Activated CD8-positive, alpha-beta memory T cell treated with anti-CD3 and anti-CD28 coated beads, Interleukin-2, amount 50 U/mL, for 1 hour (primary cell): ENCODE measurements around the gene CR1L.
"Not testable (repeated sequence)": the region's sequence is repeated elsewhere in the genome, so short reads cannot be mapped to it uniquely, and the experiment has no call there.

Source experiments
- DNase-seq: peaks from one replicate; pipeline ENCODE4 v3.0.0-alpha.2; 2020; ENCODE audit errors: extremely low read depth

CR1L gene

GRCh38 chr1:207680590-207681388 is 35.9 kb downstream of the CR1L start:
- DNase-seq = not testable (repeated sequence)

- not testable (repeated sequence) for DNase-seq
These were observed 38.0 kb downstream of the CR1L start for GRCh38 chr1:207682872-207683434.

GRCh38 chr1:207690551-207690950 is 45.6 kb downstream of the CR1L start:
- DNase-seq = not testable (repeated sequence)

GRCh38 chr1:207691010-207691409 is 46.1 kb downstream of the CR1L start:
- DNase-seq = no peak

- no peak for DNase-seq
These were observed 46.9 kb downstream of the CR1L start for GRCh38 chr1:207691841-207692240.

- DNase-seq = not testable (repeated sequence)
These were observed 47.4 kb downstream of the CR1L start for GRCh38 chr1:207692291-207692690.

- no peak for DNase-seq
These were observed 51.0 kb downstream of the CR1L start for GRCh38 chr1:207695891-207696290.

GRCh38 chr1:207698822-207699483 is 54.0 kb downstream of the CR1L start:
- DNase-seq = no peak

- DNase-seq = no peak
These were observed 57.4 kb downstream of the CR1L start for GRCh38 chr1:207702317-207702716.

- no peak for DNase-seq
These were observed 58.8 kb downstream of the CR1L start for GRCh38 chr1:207703712-207704111.

- not testable (repeated sequence) for DNase-seq
These were observed 63.1 kb downstream of the CR1L start for GRCh38 chr1:207708004-207708403.

GRCh38 chr1:207711285-207711684 is 66.4 kb downstream of the CR1L start:
- DNase-seq = no peak

- not testable (repeated sequence) for DNase-seq
These were observed 67.8 kb downstream of the CR1L start for GRCh38 chr1:207712701-207713100.

- DNase-seq = no peak
These were observed 68.6 kb downstream of the CR1L start for GRCh38 chr1:207713529-207713928.

GRCh38 chr1:207719234-207719633 is 74.3 kb downstream of the CR1L start:
- DNase-seq = no peak

- not testable (repeated sequence) for DNase-seq
These were observed 83.4 kb downstream of the CR1L start for GRCh38 chr1:207728200-207728858.

- not testable (repeated sequence) for DNase-seq
These were observed 92.7 kb downstream of the CR1L start for GRCh38 chr1:207737503-207738157.

GRCh38 chr1:207738158-207738659 is 93.3 kb downstream of the CR1L start:
- not testable (repeated sequence) for DNase-seq

GRCh38 chr1:207740207-207740606 is 95.3 kb downstream of the CR1L start:
- no peak for DNase-seq

GRCh38 chr1:207742850-207743555 is 98.1 kb downstream of the CR1L start:
- no peak for DNase-seq

GRCh38 chr1:207744000-207744534 is 99.1 kb downstream of the CR1L start:
- DNase-seq = no peak
